Activated T-cell treated with anti-CD3 and anti-CD28 coated beads, Interleukin-2, amount 50 U/mL, for 72 hours (primary cell): ENCODE measurements around the gene CABP1. TPM values are rescaled to one million over a fixed set of nuclear protein-coding genes. Genes with fewer than 3 reads are reported as not detected.
"Not testable (repeated sequence)": the region's sequence is repeated elsewhere in the genome, so short reads cannot be mapped to it uniquely, and the experiment has no call there.

Experiments used
- ATAC-seq, 2 donors: fragments of 150-1000 bp; cut with Tn5 transposase; replicated peaks in 1 of 2; 2 replicates each; pipeline ENCODE4 v1.10.0; 2021; ENCODE audit warnings: moderate library complexity in 2 of 2, mild to moderate bottlenecking in 1 of 2
- DNase-seq, 2 donors: peaks; one replicate each; pipeline ENCODE4 v3.0.0; 2021 to 2022; ENCODE audit warnings: mixed read lengths in 1 of 2
- H3K27ac Mint-ChIP-seq: one replicate; pipeline ENCODE4 v1.8.0; 2022; ENCODE audit warnings: mild to moderate bottlenecking, moderate library complexity, mixed read lengths
- H3K27me3 Mint-ChIP-seq: one replicate; pipeline ENCODE4 v1.8.0; 2022; ENCODE audit warnings: low read depth, mixed read lengths
- H3K36me3 Mint-ChIP-seq, 2 donors: one replicate each; pipeline ENCODE4 v1.8.0; 2022; ENCODE audit warnings: mixed read lengths in 2 of 2, mild to moderate bottlenecking in 1 of 2; ENCODE audit not compliant: insufficient read depth in 2 of 2
- H3K4me1 Mint-ChIP-seq: one replicate; pipeline ENCODE4 v1.8.0; 2022; ENCODE audit warnings: low read depth, mixed read lengths
- H3K4me3 Mint-ChIP-seq, 2 donors: one replicate each; pipeline ENCODE4 v1.8.0; 2022; ENCODE audit warnings: mild to moderate bottlenecking in 2 of 2, mixed read lengths in 2 of 2, moderate library complexity in 2 of 2
- H3K9me3 Mint-ChIP-seq, 2 donors: one replicate each; pipeline ENCODE4 v1.8.0; 2022; ENCODE audit warnings: mixed read lengths in 2 of 2
- total RNA-seq, 2 donors: library from RNA; stranded (reverse); gene quantifications; one replicate each; pipeline ENCODE4 v1.2.3, GENCODE V29; 2022

The CABP1 gene
- total RNA-seq, 2 donors from 2014 or later, result 1.2 TPM; not detected in 1

GRCh38 chr12:120617193-120617592 lies 23.2 kb upstream of the CABP1 start:
- peaks cover 19% of the 10 kb centered on the region for H3K27me3 Mint-ChIP-seq
- not testable (repeated sequence) for H3K4me3 Mint-ChIP-seq, H3K36me3 Mint-ChIP-seq, ATAC-seq, H3K9me3 Mint-ChIP-seq, H3K27ac Mint-ChIP-seq, DNase-seq
- peaks cover 12% of the 10 kb centered on the region for H3K4me1 Mint-ChIP-seq

- Mint-ChIP-seq H3K4me1 (peaks cover 12% of the 10 kb centered on the region), H3K27me3 (peaks cover 19% of the 10 kb centered on the region)
- not testable (repeated sequence) for DNase-seq, H3K27ac Mint-ChIP-seq, H3K36me3 Mint-ChIP-seq, H3K4me3 Mint-ChIP-seq, ATAC-seq, H3K9me3 Mint-ChIP-seq
Observed at GRCh38 chr12:120617767-120618166, 22.7 kb upstream of the CABP1 start.

GRCh38 chr12:120618954-120619615 lies 21.3 kb upstream of the CABP1 start:
- DNase-seq (no peak), ATAC-seq (no peak)
- no peak overlapping the region for H3K27ac Mint-ChIP-seq
- H3K27me3 Mint-ChIP-seq, result peaks cover 19% of the 10 kb centered on the region
- no peaks in the 10 kb centered on the region for H3K36me3 Mint-ChIP-seq
- no peaks in the 10 kb centered on the region for H3K9me3 Mint-ChIP-seq
- H3K4me3 Mint-ChIP-seq, result no peak overlapping the region
- H3K4me1 Mint-ChIP-seq, result peaks cover 12% of the 10 kb centered on the region

- no peak overlapping the region for H3K27ac Mint-ChIP-seq
Observed at GRCh38 chr12:120620624-120621023, 19.8 kb upstream of the CABP1 start.

GRCh38 chr12:120625557-120626419 lies 14.6 kb upstream of the CABP1 start:
- no peak overlapping the region for H3K27ac Mint-ChIP-seq
- H3K4me1 Mint-ChIP-seq, result no peaks in the 10 kb centered on the region
- peaks cover 1% of the 10 kb centered on the region for H3K27me3 Mint-ChIP-seq
- H3K9me3 Mint-ChIP-seq, result no peaks in the 10 kb centered on the region
- ATAC-seq, result peak; percentile 51 to 53
- no peak overlapping the region for H3K4me3 Mint-ChIP-seq
- no peaks in the 10 kb centered on the region for H3K36me3 Mint-ChIP-seq
- DNase-seq, result peak; percentile 32 to 39

More at GRCh38 chr12:120620624-120621023, 19.8 kb upstream of the CABP1 start:
- no peaks in the 10 kb centered on the region for H3K4me1 Mint-ChIP-seq
- DNase-seq (no peak), ATAC-seq (no peak)
- peaks cover 19% of the 10 kb centered on the region for H3K27me3 Mint-ChIP-seq
- no peaks in the 10 kb centered on the region for H3K9me3 Mint-ChIP-seq
- no peaks in the 10 kb centered on the region for H3K36me3 Mint-ChIP-seq
- H3K4me3 Mint-ChIP-seq, result no peak overlapping the region

GRCh38 chr12:120628919-120629318 lies 11.5 kb upstream of the CABP1 start:
- Mint-ChIP-seq H3K9me3 (no peaks in the 10 kb centered on the region), H3K27ac (no peak overlapping the region), H3K36me3 (no peaks in the 10 kb centered on the region), H3K4me1 (no peaks in the 10 kb centered on the region), H3K4me3 (no peak overlapping the region), H3K27me3 (peaks cover 4% of the 10 kb centered on the region)
- DNase-seq (no peak), ATAC-seq (no peak)

DNA sequence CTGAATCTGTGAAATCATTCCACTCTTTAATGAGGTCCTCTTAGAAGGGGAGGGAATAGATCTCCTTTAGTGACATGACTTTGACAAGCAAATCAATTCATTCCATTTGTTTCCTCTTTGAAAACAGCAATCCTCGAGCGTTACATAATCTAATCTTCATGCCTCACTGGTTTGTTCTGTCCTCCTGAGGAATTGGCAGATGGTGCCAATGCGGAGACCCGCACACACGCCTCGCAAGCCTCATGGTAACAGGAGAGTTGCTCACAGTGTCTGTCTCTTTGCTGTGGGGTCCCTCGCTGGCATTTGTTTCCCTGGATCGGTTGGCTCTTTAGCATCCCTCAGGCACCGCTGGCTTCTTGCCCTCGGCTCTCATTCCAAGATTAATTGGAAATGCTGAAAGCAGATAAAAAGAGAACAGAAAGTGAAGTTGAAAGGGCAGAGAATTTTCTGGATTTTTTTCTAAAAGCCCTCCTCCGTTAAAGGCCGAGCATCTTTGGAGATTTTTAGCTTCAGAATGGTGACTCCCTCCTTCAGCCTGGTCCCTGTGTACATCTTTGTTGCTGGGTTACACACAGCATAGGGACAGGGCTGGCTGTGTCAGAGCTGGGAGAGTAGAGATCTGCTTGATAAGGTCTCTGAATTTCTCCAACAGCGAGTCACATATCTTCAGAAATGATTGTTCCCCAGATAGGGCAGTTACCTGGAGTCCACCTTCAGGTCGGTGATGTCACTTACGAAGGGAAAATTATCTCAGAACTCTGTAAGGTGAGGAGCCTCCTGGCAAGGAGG lies 10.1 kb upstream of the CABP1 start:
- Mint-ChIP-seq H3K27ac (no peak overlapping the region), H3K9me3 (no peaks in the 10 kb centered on the region)
- no peak for DNase-seq

DNA sequence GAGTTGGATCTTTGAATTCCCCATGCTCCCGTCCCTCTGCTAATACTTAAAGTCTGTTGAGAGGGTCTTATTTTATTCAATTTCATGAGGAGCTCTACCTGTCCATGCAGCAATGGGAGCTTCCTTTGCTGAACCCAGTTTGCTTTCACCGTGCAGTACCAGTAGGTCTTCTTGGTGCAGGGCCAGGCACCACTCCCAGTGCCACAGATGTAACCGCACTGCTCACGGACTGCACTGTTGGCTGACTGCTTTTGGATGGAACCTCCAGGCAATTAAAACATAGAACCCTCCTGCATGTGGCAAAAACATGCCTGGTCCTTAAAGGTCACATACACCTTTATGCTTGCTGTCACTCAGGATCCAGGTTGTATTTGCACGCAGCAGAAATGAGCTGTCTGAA lies 9.3 kb upstream of the CABP1 start:
- DNase-seq (no peak), ATAC-seq (no peak)
- H3K9me3 Mint-ChIP-seq, result no peaks in the 10 kb centered on the region
- H3K27ac Mint-ChIP-seq, result no peak overlapping the region
- no peaks in the 10 kb centered on the region for H3K4me1 Mint-ChIP-seq
- peaks cover 4% of the 10 kb centered on the region for H3K27me3 Mint-ChIP-seq
- H3K36me3 Mint-ChIP-seq, result no peaks in the 10 kb centered on the region
- no peak overlapping the region for H3K4me3 Mint-ChIP-seq

More for the DNA sequence above, 10.1 kb upstream of the CABP1 start:
- H3K4me3 Mint-ChIP-seq, result no peak overlapping the region
- no peaks in the 10 kb centered on the region for H3K36me3 Mint-ChIP-seq
- no peaks in the 10 kb centered on the region for H3K4me1 Mint-ChIP-seq
- peaks cover 4% of the 10 kb centered on the region for H3K27me3 Mint-ChIP-seq
- no peak for ATAC-seq

DNA sequence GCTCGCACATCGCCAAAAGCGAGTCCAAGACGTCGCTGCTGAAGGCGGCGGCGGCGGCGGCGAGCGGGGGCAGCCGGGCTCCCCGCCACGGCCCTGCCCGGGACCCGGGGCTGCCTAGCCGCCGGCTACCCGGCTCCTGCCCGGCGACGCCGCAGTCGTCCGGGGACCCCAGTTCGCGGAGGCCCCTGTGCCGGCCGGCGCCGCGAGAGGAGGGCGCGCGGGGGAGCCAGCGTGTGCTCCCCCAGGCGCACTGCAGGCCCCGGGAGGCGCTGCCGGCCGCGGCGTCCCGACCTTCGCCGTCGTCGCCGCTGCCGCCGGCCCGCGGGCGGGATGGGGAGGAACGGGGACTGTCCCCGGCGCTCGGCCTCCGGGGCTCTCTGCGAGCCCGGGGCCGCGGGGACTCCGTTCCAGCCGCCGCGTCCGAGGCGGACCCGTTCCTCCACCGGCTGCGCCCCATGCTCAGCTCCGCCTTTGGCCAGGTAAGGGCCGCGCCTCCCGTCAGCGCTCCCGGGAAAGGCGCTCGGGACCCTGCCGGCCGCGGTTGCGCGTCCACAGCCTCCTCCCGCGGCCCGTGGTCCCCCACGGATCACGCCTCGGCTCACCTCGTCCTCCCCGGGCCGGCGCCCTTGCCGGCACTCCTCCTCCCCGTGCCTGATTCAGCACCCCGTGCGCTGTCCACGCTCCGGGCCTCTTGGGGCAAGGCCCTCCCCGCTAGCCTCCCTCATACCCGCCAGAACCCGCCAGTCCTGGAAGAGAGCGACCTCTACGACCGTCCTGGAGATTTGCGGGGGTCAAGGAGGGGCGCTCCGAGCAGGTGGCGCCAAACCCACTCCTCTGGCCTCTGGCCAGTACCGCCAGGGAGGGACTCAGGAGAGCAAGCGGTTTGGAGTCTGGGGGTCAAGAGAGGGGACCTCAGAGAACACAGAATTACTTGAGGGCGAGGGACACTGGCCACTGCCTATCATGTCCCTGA lies 721 bp downstream of the CABP1 start:
- peak overlapping the region; percentile 73 to 79 for H3K4me3 Mint-ChIP-seq
- peaks cover 49% of the 10 kb centered on the region for H3K27me3 Mint-ChIP-seq
- H3K36me3 Mint-ChIP-seq, result no peaks in the 10 kb centered on the region
- DNase-seq (peak; percentile 66 to 73), ATAC-seq (peak; percentile 69 to 75)
- H3K9me3 Mint-ChIP-seq, result no peaks in the 10 kb centered on the region
- no peak overlapping the region for H3K27ac Mint-ChIP-seq
- H3K4me1 Mint-ChIP-seq, result peaks cover 6% of the 10 kb centered on the region

- Mint-ChIP-seq H3K9me3 (no peaks in the 10 kb centered on the region), H3K27ac (no peak overlapping the region), H3K4me1 (peaks cover 12% of the 10 kb centered on the region), H3K4me3 (peak overlapping the region in 1 of 2 donors; percentile 79), H3K36me3 (no peaks in the 10 kb centered on the region), H3K27me3 (peaks cover 57% of the 10 kb centered on the region)
- DNase-seq (no peak), ATAC-seq (no peak)
Observed at GRCh38 chr12:120642121-120642520, 1.7 kb downstream of the CABP1 start.

- no peak overlapping the region for H3K4me3 Mint-ChIP-seq
- DNase-seq (no peak), ATAC-seq (no peak)
- H3K27me3 Mint-ChIP-seq, result peaks cover 58% of the 10 kb centered on the region
- H3K36me3 Mint-ChIP-seq, result no peaks in the 10 kb centered on the region
- H3K4me1 Mint-ChIP-seq, result peaks cover 13% of the 10 kb centered on the region
- no peak overlapping the region for H3K27ac Mint-ChIP-seq
- no peaks in the 10 kb centered on the region for H3K9me3 Mint-ChIP-seq
Observed at GRCh38 chr12:120642826-120643225, 2.4 kb downstream of the CABP1 start.

DNA sequence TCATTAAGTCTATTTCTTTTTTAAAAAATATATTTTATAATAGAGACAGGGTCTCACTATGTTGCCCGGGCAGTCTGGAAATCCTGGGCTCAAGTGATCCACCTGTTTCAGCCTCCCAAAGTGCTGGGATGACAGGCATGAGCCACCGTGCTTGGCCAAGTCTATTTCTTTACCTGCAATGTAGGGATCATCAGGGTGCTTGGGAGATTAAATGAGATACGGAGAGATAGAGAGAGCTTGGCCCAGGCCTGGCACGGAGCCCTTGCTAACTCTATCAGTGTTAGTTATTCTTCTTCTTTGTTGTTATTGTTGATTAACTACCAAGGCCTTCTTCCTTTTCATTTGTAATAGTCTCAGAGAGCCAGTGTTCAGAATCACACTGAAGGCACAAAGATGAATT lies 3.1 kb downstream of the CABP1 start:
- H3K27me3 Mint-ChIP-seq, result peaks cover 62% of the 10 kb centered on the region
- ATAC-seq, result no peak

More for the DNA sequence above, 3.1 kb downstream of the CABP1 start:
- H3K9me3 Mint-ChIP-seq, result no peaks in the 10 kb centered on the region
- H3K36me3 Mint-ChIP-seq, result no peaks in the 10 kb centered on the region
- no peak for DNase-seq
- peaks cover 19% of the 10 kb centered on the region for H3K4me1 Mint-ChIP-seq
- H3K4me3 Mint-ChIP-seq, result no peak overlapping the region
- no peak overlapping the region for H3K27ac Mint-ChIP-seq
